Suprapubic skin (tissue), 3 donors: ENCODE data around the gene GPR137C.

Source experiments
- CTCF ChIP-seq, 2 donors: fragments of 200-600 bp in 1 of 2; fragments of 450-650 bp in 1 of 2; sonication (generic) in 1 of 2; IDR thresholded peaks; one replicate each; pipeline ENCODE4 v1.5.1; 2016 to 2019; ENCODE audit warnings: antibody characterized with exemption in 2 of 2, mild to moderate bottlenecking in 1 of 2, moderate library complexity in 1 of 2
- POLR2A ChIP-seq, 2 donors: fragments of 450-650 bp; IDR thresholded peaks; one replicate each; pipeline ENCODE4 v1.6.1; 2017; ENCODE audit warnings: antibody characterized with exemption in 2 of 2, mild to moderate bottlenecking in 2 of 2, moderate library complexity in 2 of 2

DNA sequence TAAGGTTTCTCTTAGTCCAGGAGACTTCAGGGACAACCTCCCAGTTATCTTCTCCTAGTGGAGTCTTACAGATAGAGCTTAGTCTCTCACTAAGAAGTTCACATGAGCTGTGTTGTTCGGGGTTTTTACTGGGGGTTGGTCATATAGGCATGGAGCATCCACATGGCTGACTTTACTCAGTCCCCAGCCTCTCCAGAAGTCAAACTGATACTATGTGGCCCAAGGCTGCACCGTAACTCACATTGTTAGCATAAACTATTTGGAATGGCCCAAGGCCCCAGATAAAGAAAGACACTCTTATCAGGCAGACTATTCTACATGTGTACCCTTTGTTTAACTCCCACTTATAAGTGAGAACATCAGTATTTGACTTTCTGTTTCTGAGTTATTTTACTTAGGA, 23.2 kb downstream of the GPR137C start:
- TF ChIP-seq CTCF (IDR thresholded peaks at IDR 0.05) (no peak), POLR2A (IDR thresholded peaks at IDR 0.05) (no peak)
